Ishikawa (cell line): ENCODE measurements around the gene KRT81.

Experiments used
- EP300 ChIP-seq: IDR thresholded peaks from 2 replicates; pipeline ENCODE4 v1.6.1; 2012; ENCODE audit warnings: borderline replicate concordance
- TF ChIP-seq, protein P1 (sequence below): IDR thresholded peaks from 2 replicates; pipeline ENCODE4 v1.6.1; 2012
- TF ChIP-seq, protein P2 (sequence below): IDR thresholded peaks from 2 replicates; pipeline ENCODE4 v1.6.1; 2012; ENCODE audit warnings: low read depth, mild to moderate bottlenecking

DNA sequence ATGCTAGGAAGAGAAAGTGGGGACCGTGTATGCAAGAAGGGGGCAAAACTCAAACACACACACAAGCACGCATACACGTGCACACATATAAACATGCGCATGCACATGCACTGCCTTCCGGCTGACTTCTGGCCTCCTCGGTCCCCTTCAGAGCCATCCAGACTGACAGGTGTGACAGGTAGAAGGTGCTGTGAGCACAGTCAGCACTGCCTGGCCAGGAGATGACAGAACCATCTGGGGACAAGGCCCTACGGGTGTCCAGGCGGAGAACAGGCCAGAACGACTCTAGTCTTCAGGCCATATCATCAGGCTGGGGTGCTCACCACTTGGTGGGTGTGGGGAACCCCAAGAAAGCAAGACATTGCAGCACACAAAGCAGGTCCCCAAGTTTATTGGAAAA, 22.6 kb upstream of the KRT81 start:
- TF ChIP-seq, protein P1, sequence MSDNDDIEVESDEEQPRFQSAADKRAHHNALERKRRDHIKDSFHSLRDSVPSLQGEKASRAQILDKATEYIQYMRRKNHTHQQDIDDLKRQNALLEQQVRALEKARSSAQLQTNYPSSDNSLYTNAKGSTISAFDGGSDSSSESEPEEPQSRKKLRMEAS: no peak
- TF ChIP-seq, protein P2, sequence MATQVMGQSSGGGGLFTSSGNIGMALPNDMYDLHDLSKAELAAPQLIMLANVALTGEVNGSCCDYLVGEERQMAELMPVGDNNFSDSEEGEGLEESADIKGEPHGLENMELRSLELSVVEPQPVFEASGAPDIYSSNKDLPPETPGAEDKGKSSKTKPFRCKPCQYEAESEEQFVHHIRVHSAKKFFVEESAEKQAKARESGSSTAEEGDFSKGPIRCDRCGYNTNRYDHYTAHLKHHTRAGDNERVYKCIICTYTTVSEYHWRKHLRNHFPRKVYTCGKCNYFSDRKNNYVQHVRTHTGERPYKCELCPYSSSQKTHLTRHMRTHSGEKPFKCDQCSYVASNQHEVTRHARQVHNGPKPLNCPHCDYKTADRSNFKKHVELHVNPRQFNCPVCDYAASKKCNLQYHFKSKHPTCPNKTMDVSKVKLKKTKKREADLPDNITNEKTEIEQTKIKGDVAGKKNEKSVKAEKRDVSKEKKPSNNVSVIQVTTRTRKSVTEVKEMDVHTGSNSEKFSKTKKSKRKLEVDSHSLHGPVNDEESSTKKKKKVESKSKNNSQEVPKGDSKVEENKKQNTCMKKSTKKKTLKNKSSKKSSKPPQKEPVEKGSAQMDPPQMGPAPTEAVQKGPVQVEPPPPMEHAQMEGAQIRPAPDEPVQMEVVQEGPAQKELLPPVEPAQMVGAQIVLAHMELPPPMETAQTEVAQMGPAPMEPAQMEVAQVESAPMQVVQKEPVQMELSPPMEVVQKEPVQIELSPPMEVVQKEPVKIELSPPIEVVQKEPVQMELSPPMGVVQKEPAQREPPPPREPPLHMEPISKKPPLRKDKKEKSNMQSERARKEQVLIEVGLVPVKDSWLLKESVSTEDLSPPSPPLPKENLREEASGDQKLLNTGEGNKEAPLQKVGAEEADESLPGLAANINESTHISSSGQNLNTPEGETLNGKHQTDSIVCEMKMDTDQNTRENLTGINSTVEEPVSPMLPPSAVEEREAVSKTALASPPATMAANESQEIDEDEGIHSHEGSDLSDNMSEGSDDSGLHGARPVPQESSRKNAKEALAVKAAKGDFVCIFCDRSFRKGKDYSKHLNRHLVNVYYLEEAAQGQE: no peak
- no peak for TF ChIP-seq EP300
